Measurements from ENCODE around the gene TRIM41. TPM values are rescaled to one million over a fixed set of nuclear protein-coding genes. Genes with fewer than 3 reads are reported as not detected.

TRIM41 gene
- total and polyA plus RNA-seq, 9 of the 15 experiments (the other 6 are each of a cell fraction or from before 2014, with no cell fraction given), result 1.8 to 47.6 (median 20.9) TPM

DNA sequence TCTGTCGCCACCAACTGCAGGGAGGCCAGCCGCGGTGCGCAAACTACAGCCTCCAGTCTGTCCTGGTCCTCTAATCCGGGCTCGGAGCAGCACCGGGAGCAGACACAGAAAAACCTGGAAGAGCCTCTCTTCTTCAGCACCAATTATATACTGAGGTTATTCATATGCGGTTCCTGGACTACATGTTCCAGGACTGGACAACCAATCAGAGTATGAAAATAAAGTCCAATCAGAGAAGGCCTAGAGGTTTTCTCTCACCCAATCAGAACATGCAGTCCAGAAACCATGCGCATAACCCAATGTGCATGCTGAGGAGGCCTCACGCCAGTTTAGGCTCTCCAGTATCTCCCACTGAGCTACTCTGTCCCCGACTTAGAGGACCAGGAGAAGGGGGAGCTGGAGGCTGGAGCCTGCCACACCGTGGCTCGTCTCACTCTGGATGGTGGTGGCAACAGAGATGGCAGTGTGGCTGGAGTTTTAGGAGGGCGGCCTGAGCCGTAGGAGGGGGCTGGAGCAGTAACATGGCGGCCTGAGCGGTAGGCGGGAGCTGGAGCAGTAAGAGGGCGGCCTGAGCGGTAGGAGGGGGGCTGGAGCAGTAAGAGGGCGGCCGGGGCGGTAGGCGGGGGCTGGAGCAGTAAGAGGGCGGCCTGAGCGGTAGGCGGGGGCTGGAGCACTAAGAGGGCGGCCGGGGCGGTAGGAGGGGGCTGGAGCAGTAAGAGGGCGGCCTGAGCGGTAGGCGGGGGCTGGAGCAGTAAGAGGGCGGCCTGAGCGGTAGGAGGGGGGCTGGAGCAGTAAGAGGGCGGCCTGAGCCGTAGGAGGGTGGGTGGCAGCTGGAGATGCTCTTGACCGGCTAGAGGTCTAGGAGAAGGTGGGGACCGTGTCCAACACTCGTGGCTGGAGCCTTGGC, 58.2 kb downstream of the TRIM41 start (continued):
- no peak for TF ChIP-seq ZNF316 (IDR thresholded peaks at IDR 0.05)
- TF ChIP-seq TAF7 (tag; IDR thresholded peaks at IDR 0.05), result peak; percentile 81
- TF ChIP-seq ZNF212 (CRISPR knock-in tag; IDR thresholded peaks at IDR 0.05), result no peak
- no peak for TF ChIP-seq RBM15 (IDR thresholded peaks at IDR 0.05; ENCODE audit: insufficient read depth, low read length)
- peak; percentile 58 for TF ChIP-seq PHF20 (IDR thresholded peaks at IDR 0.05; ENCODE audit: partially characterized antibody)
- TF ChIP-seq BRD9 (IDR thresholded peaks at IDR 0.05; ENCODE audit: low read depth, partially characterized antibody), result peak; percentile 35
- TF ChIP-seq HCFC1 (IDR thresholded peaks at IDR 0.05; ENCODE audit: low read depth, low read length), result peak; percentile 36; the same call in 1 of the 2 replicates
- peak; percentile 47; the same call in 1 of the 2 replicates for TF ChIP-seq TEAD4 (IDR thresholded peaks at IDR 0.05; ENCODE audit: low read length)
- TF ChIP-seq TEAD4 (CRISPR knock-in tag; IDR thresholded peaks at IDR 0.05; ENCODE audit: borderline replicate concordance), result no peak
- TF ChIP-seq PHF8 (IDR thresholded peaks at IDR 0.05; ENCODE audit: borderline replicate concordance, low read length), result peak; percentile 88
- TF ChIP-seq, protein P1, sequence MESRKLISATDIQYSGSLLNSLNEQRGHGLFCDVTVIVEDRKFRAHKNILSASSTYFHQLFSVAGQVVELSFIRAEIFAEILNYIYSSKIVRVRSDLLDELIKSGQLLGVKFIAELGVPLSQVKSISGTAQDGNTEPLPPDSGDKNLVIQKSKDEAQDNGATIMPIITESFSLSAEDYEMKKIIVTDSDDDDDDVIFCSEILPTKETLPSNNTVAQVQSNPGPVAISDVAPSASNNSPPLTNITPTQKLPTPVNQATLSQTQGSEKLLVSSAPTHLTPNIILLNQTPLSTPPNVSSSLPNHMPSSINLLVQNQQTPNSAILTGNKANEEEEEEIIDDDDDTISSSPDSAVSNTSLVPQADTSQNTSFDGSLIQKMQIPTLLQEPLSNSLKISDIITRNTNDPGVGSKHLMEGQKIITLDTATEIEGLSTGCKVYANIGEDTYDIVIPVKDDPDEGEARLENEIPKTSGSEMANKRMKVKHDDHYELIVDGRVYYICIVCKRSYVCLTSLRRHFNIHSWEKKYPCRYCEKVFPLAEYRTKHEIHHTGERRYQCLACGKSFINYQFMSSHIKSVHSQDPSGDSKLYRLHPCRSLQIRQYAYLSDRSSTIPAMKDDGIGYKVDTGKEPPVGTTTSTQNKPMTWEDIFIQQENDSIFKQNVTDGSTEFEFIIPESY (CRISPR knock-in tag; IDR thresholded peaks at IDR 0.05), result no peak; the same call in 1 of the 2 replicates
- TF ChIP-seq LCOR (CRISPR knock-in tag; IDR thresholded peaks at IDR 0.05), result 0 out of 2 replicates have a peak, but pooled peaks have one; percentile 67
- TF ChIP-seq, protein P2, sequence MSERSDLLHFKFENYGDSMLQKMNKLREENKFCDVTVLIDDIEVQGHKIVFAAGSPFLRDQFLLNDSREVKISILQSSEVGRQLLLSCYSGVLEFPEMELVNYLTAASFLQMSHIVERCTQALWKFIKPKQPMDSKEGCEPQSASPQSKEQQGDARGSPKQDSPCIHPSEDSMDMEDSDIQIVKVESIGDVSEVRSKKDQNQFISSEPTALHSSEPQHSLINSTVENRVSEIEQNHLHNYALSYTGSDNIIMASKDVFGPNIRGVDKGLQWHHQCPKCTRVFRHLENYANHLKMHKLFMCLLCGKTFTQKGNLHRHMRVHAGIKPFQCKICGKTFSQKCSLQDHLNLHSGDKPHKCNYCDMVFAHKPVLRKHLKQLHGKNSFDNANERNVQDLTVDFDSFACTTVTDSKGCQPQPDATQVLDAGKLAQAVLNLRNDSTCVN (CRISPR knock-in tag; IDR thresholded peaks at IDR 0.05), result 0 out of 2 replicates have a peak, but pooled peaks have one; percentile 80
- no peak for TF ChIP-seq NFATC3 (IDR thresholded peaks at IDR 0.05)
- TF ChIP-seq, protein P3, sequence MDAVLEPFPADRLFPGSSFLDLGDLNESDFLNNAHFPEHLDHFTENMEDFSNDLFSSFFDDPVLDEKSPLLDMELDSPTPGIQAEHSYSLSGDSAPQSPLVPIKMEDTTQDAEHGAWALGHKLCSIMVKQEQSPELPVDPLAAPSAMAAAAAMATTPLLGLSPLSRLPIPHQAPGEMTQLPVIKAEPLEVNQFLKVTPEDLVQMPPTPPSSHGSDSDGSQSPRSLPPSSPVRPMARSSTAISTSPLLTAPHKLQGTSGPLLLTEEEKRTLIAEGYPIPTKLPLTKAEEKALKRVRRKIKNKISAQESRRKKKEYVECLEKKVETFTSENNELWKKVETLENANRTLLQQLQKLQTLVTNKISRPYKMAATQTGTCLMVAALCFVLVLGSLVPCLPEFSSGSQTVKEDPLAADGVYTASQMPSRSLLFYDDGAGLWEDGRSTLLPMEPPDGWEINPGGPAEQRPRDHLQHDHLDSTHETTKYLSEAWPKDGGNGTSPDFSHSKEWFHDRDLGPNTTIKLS (IDR thresholded peaks at IDR 0.05; ENCODE audit: borderline replicate concordance, low read depth), result peak; percentile 48; the same call in 1 of the 2 replicates
- TF ChIP-seq, protein P4, sequence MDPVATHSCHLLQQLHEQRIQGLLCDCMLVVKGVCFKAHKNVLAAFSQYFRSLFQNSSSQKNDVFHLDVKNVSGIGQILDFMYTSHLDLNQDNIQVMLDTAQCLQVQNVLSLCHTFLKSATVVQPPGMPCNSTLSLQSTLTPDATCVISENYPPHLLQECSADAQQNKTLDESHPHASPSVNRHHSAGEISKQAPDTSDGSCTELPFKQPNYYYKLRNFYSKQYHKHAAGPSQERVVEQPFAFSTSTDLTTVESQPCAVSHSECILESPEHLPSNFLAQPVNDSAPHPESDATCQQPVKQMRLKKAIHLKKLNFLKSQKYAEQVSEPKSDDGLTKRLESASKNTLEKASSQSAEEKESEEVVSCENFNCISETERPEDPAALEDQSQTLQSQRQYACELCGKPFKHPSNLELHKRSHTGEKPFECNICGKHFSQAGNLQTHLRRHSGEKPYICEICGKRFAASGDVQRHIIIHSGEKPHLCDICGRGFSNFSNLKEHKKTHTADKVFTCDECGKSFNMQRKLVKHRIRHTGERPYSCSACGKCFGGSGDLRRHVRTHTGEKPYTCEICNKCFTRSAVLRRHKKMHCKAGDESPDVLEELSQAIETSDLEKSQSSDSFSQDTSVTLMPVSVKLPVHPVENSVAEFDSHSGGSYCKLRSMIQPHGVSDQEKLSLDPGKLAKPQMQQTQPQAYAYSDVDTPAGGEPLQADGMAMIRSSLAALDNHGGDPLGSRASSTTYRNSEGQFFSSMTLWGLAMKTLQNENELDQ (CRISPR knock-in tag; IDR thresholded peaks at IDR 0.05; ENCODE audit: borderline replicate concordance), result no peak
- TF ChIP-seq PRPF4 (IDR thresholded peaks at IDR 0.05; ENCODE audit: insufficient read depth, low read depth, low read length, poor library complexity, severe bottlenecking), result no peak
- TF ChIP-seq, protein P5, sequence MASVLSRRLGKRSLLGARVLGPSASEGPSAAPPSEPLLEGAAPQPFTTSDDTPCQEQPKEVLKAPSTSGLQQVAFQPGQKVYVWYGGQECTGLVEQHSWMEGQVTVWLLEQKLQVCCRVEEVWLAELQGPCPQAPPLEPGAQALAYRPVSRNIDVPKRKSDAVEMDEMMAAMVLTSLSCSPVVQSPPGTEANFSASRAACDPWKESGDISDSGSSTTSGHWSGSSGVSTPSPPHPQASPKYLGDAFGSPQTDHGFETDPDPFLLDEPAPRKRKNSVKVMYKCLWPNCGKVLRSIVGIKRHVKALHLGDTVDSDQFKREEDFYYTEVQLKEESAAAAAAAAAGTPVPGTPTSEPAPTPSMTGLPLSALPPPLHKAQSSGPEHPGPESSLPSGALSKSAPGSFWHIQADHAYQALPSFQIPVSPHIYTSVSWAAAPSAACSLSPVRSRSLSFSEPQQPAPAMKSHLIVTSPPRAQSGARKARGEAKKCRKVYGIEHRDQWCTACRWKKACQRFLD (CRISPR knock-in tag; IDR thresholded peaks at IDR 0.05), result peak; percentile 78; the same call in 1 of the 2 replicates

Data from K562 (cell line).